DMS79 (cell line): ENCODE measurements around the gene PFKFB4.

Experiments used
- DNase-seq: peaks from one replicate; lab custom pipeline; 2025; lab: John Stamatoyannopoulos, UW

PFKFB4 gene

GRCh38 chr3:48584836-48585235 lies 28.2 kb upstream of the PFKFB4 start:
- no peak for DNase-seq

GRCh38 chr3:48581621-48582481 lies 25.2 kb upstream of the PFKFB4 start:
- DNase-seq = no peak

GRCh38 chr3:48576647-48577046 lies 20.0 kb upstream of the PFKFB4 start:
- no peak for DNase-seq

- no peak for DNase-seq
These were observed 18.8 kb upstream of the PFKFB4 start for GRCh38 chr3:48575366-48575765.

GRCh38 chr3:48573973-48574585 lies 17.5 kb upstream of the PFKFB4 start:
- no peak for DNase-seq

- DNase-seq = no peak
These were observed 15.9 kb upstream of the PFKFB4 start for GRCh38 chr3:48572517-48572916.

GRCh38 chr3:48571938-48572337 lies 15.3 kb upstream of the PFKFB4 start:
- DNase-seq = no peak

- DNase-seq = no peak
These were observed 13.3 kb upstream of the PFKFB4 start for GRCh38 chr3:48569808-48570450.

GRCh38 chr3:48569400-48569799 lies 12.8 kb upstream of the PFKFB4 start:
- no peak for DNase-seq

GRCh38 chr3:48568476-48568875 lies 11.9 kb upstream of the PFKFB4 start:
- no peak for DNase-seq

GRCh38 chr3:48567500-48567899 lies 10.9 kb upstream of the PFKFB4 start:
- DNase-seq = no peak

- no peak for DNase-seq
These were observed 10.5 kb upstream of the PFKFB4 start for GRCh38 chr3:48567090-48567489.

- no peak for DNase-seq
These were observed 9.8 kb upstream of the PFKFB4 start for GRCh38 chr3:48566401-48566760.

GRCh38 chr3:48565591-48566400 lies 9.2 kb upstream of the PFKFB4 start:
- DNase-seq = no peak

GRCh38 chr3:48565186-48565585 lies 8.6 kb upstream of the PFKFB4 start:
- DNase-seq = no peak

GRCh38 chr3:48564667-48565066 lies 8.1 kb upstream of the PFKFB4 start:
- DNase-seq = no peak

- DNase-seq = no peak
These were observed 7.4 kb upstream of the PFKFB4 start for GRCh38 chr3:48564022-48564421.

GRCh38 chr3:48563382-48563918 lies 6.8 kb upstream of the PFKFB4 start, which contains the start of gene UCN2:
UCN2 (minus strand) TSS chr3:48563781; CDS start chr3:48563124, 657 bp downstream.
- no peak for DNase-seq

- no peak for DNase-seq
These were observed 5.9 kb upstream of the PFKFB4 start for GRCh38 chr3:48562367-48563095.

- no peak for DNase-seq
These were observed 4.6 kb upstream of the PFKFB4 start for GRCh38 chr3:48561045-48561736.

GRCh38 chr3:48560648-48561018 lies 4.0 kb upstream of the PFKFB4 start:
- DNase-seq = no peak
